ENCODE results near the gene RNU1-3.
"Not testable (repeated sequence)": the region's sequence is repeated elsewhere in the genome, so short reads cannot be mapped to it uniquely, and the experiment has no call there.

DNA sequence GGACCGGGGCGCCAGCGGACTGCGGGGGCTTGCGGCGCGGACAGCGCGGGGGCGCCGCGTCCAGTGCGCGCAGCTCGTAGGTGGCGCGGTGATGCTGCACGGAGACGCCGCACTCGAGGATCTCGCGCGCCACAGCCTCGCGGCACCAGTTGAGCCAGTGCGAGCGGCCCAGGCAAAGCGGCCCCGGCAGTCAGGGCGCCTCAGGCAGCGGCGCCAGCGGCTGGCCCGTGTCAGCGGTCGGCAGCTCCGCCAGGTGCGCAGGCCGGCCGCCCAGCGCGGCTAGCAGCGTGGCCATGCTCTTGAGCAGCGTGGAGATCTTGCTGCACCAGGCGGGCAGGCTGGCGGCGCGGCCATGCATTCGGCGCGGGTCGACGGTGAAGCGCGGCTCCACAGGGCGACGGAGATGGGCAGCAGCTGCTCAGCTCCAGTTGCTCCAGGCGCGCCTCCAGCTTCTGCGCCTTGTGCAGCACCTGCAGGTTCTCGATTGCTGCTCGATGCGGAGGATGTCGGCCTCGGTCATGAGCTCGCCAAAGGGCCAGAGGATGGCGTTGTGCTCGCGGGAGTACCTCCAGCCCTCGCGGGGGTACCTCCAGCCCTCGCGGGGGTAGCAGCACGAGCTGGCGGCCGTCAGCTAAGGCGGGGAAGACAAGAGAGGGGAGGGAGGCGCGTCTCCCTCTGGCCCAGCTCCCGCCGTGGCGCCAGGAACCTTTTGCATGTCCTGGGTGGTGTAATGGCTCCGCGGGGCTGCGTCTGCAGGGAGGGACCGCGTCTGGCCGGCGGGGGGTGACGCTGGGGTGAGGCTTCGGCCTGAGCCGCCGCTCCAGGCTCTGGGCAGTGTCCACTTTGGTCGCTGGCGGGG, 26.9 kb upstream of the RNU1-3 start:
- TF ChIP-seq, protein P1, sequence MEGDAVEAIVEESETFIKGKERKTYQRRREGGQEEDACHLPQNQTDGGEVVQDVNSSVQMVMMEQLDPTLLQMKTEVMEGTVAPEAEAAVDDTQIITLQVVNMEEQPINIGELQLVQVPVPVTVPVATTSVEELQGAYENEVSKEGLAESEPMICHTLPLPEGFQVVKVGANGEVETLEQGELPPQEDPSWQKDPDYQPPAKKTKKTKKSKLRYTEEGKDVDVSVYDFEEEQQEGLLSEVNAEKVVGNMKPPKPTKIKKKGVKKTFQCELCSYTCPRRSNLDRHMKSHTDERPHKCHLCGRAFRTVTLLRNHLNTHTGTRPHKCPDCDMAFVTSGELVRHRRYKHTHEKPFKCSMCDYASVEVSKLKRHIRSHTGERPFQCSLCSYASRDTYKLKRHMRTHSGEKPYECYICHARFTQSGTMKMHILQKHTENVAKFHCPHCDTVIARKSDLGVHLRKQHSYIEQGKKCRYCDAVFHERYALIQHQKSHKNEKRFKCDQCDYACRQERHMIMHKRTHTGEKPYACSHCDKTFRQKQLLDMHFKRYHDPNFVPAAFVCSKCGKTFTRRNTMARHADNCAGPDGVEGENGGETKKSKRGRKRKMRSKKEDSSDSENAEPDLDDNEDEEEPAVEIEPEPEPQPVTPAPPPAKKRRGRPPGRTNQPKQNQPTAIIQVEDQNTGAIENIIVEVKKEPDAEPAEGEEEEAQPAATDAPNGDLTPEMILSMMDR (IDR thresholded peaks at IDR 0.05; ENCODE audit: insufficient read depth, low read depth, low read length): not testable (repeated sequence)
- TF ChIP-seq EZH2 (IDR thresholded peaks at IDR 0.05; ENCODE audit: insufficient read depth, low read length): not testable (repeated sequence)
